Karpas-422 (cell line): Measurements from ENCODE around the gene DUOX2. TPM values are rescaled to one million over a fixed set of nuclear protein-coding genes. Genes with fewer than 3 reads are reported as not detected.

ENCODE experiments used
- DNase-seq: peaks from one replicate; pipeline ENCODE4 v3.0.0-alpha.2; 2015
- H2AFZ ChIP-seq: fragments of 200-600 bp; sonication (generic); 2 replicates; pipeline ENCODE4 v1.6.1; 2014; ENCODE audit warnings: antibody characterized with exemption, low read length, mixed read lengths
- H3K27ac ChIP-seq: fragments of 200-600 bp; sonication (generic); 2 replicates; pipeline ENCODE4 v1.5.1; 2014; ENCODE audit warnings: mild to moderate bottlenecking, low read length, moderate library complexity
- H3K27me3 ChIP-seq: fragments of 200-600 bp; sonication (generic); 2 replicates; pipeline ENCODE4 v1.6.1; 2014; ENCODE audit warnings: low read length, mixed read lengths
- H3K36me3 ChIP-seq: fragments of 200-600 bp; sonication (generic); 2 replicates; pipeline ENCODE4 v1.6.1; 2014; ENCODE audit warnings: low read length, mixed read lengths; ENCODE audit not compliant: insufficient read depth
- H3K4me1 ChIP-seq: fragments of 200-600 bp; sonication (generic); 2 replicates; pipeline ENCODE4 v1.6.1; 2014; ENCODE audit warnings: mild to moderate bottlenecking, low read length, mixed read lengths
- H3K4me2 ChIP-seq: fragments of 200-600 bp; sonication (generic); 2 replicates; pipeline ENCODE4 v1.6.1; 2014; ENCODE audit warnings: low read length, low read depth, mild to moderate bottlenecking; ENCODE audit not compliant: poor library complexity, severe bottlenecking
- H3K4me3 ChIP-seq: fragments of 200-600 bp; sonication (generic); 2 replicates; pipeline ENCODE4 v1.5.1; 2014; ENCODE audit warnings: mild to moderate bottlenecking, antibody characterized with exemption, low read length, mixed read lengths
- H3K79me2 ChIP-seq: fragments of 200-600 bp; sonication (generic); 2 replicates; pipeline ENCODE4 v1.6.1; 2014; ENCODE audit warnings: mild to moderate bottlenecking, low read length, mixed read lengths
- H3K9ac ChIP-seq: fragments of 200-600 bp; sonication (generic); 2 replicates; pipeline ENCODE4 v1.6.0; 2014; ENCODE audit warnings: low read length
- H3K9me2 ChIP-seq: fragments of 200-600 bp; sonication (generic), shearing (Covaris generic); replicated peaks from 2 replicates; pipeline ENCODE4 v1.6.0; 2014; ENCODE audit warnings: mild to moderate bottlenecking, low read length, moderate library complexity; ENCODE audit not compliant: insufficient read depth
- H3K9me3 ChIP-seq: fragments of 300-700, 200-600 bp; sonication (generic); 2 replicates; pipeline ENCODE4 v1.6.1; 2014; ENCODE audit warnings: low read length, mixed read lengths
- H4K20me1 ChIP-seq: fragments of 200-600 bp; sonication (generic); 2 replicates; pipeline ENCODE4 v1.6.1; 2014; ENCODE audit warnings: mild to moderate bottlenecking, antibody characterized with exemption, low read length, low read depth; ENCODE audit not compliant: insufficient read depth
- total RNA-seq: library from RNA; depleted of rRNA; stranded (reverse); fragments of >200 nt; shearing (Covaris generic); gene quantifications from 2 replicates; pipeline ENCODE4 v1.2.3, GENCODE V29; 2014; ENCODE audit warnings: low replicate concordance

Gene DUOX2
- total RNA-seq, 1 experiment from 2014 or later: 0.45 TPM

- no peak within 1 kb of the TSS for H3K9ac ChIP-seq
- no peak within 1 kb of the TSS for H2AFZ ChIP-seq
- no peak within 1 kb of the TSS for H3K4me2 ChIP-seq
- no peaks in the 10 kb centered on the region for H3K9me3 ChIP-seq
- no peaks in the 10 kb centered on the region for H3K4me1 ChIP-seq
- no peak for DNase-seq
- H3K27ac ChIP-seq: no peak within 1 kb of the TSS
- H3K79me2 ChIP-seq: no peaks in the 10 kb centered on the region
- no peak within 1 kb of the TSS for H3K4me3 ChIP-seq
- H3K27me3 ChIP-seq: no peaks in the 10 kb centered on the region
- H3K9me2 ChIP-seq: no peaks in the 10 kb centered on the region
- no peaks in the 10 kb centered on the region for H3K36me3 ChIP-seq
- H4K20me1 ChIP-seq: no peaks in the 10 kb centered on the region
These were observed 15.7 kb upstream of the DUOX2 start, which contains the start of the genes DUOX1 and DUOXA1 for GRCh38 chr15:45129651-45130129. Gene DUOX1 (plus strand): TSS chr15:45129994. CDS start chr15:45131967, 1,973 bp downstream. Gene DUOXA1 (minus strand): TSS chr15:45129879. CDS start chr15:45123014, 6,865 bp downstream.

DNA sequence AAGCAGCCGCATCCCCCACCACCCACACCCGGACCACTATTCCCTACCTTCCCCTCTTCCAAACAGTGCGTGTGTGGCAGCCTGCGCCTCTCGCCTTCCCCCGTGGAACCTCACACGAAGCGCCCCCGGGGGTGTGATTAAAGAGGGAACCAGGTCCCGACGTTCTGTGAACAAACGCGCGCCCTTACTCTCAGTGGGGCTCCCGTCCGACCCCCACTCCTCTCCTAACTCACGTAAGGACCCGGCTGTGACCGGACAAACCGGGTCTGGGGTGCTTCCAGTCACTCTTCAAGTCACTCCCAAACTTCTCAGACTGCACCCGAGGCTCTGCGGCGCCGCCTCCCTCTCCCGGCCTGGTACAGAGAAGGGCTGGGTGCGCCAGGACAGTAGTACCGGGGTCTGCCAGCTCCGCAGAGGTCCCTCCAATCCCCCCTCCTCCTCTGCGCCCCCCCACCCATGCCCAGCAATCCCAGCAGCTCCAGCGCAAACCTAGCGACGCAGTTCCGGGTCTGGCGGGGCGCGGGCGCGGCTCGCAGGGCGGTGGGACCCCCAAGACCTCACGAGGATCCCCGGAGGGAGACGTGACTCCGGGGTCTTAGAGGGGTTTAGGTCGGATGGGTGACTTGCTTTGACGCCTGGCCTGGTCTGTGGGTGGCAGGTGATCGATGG lies 15.1 kb upstream of the DUOX2 start:
- no peak overlapping the region for H3K4me2 ChIP-seq
- H3K9me2 ChIP-seq: no peaks in the 10 kb centered on the region
- H3K9ac ChIP-seq: no peak overlapping the region
- H3K4me3 ChIP-seq: no peak overlapping the region
- no peak for DNase-seq
- H4K20me1 ChIP-seq: no peaks in the 10 kb centered on the region
- H3K27ac ChIP-seq: no peak overlapping the region
- H3K27me3 ChIP-seq: no peaks in the 10 kb centered on the region
- H3K79me2 ChIP-seq: no peaks in the 10 kb centered on the region
- no peaks in the 10 kb centered on the region for H3K9me3 ChIP-seq
- H2AFZ ChIP-seq: no peak overlapping the region
- H3K4me1 ChIP-seq: no peaks in the 10 kb centered on the region
- no peaks in the 10 kb centered on the region for H3K36me3 ChIP-seq

DNA sequence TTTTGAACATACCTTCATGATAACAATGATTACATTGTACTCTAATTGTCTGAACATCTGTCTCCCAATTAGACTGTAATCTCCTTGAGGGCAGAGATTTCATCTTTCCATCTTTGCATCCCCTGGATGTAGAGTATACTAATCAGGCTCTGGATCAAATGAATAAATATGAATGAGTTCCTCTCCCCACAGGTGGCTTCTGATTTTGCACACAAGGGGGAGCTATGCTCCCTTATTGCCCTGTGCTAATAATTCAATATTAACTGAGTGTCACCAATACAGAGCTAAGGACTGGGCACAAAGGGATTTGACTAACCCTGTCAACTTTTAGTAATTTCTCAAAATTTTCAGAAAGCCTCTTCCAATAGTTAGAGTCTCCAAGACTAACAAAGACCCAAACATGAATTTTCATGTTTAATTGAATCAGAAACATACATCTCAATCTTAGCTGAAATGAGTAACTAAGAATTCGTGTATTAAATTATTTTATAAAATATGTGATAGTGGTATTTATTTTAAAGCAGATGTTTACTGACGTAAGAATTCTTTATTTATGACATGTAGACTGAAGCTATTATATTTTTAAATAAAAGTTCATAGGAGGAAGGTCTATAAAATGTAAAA lies 12.7 kb upstream of the DUOX2 start:
- Histone ChIP-seq H3K4me3 (no peak overlapping the region), H3K9me3 (no peaks in the 10 kb centered on the region), H4K20me1 (no peaks in the 10 kb centered on the region), H3K9me2 (no peaks in the 10 kb centered on the region), H3K27me3 (no peaks in the 10 kb centered on the region), H3K36me3 (no peaks in the 10 kb centered on the region), H3K4me1 (no peaks in the 10 kb centered on the region), H3K4me2 (no peak overlapping the region), H3K9ac (no peak overlapping the region), H2AFZ (no peak overlapping the region), H3K79me2 (no peaks in the 10 kb centered on the region), H3K27ac (no peak overlapping the region)
- peak; percentile 81 for DNase-seq

DNA sequence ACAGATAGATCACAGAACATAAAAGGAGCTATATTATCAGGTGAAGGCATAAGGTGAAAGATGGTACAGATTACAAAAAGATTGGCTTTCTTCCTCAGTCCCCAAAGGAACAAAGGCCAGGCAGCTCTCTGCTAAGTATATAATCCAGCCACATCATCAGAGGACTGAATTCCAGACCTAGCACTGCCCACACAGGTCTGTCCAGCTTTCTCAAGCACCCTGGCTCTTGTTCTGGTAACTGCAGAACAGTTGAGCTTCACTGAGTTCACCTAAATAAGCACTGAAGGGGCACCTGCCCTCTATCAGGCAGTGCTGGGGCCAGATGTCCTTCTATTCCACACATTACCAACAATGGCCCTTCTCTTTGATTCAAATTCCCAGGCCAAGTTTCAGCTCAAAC lies 9.4 kb upstream of the DUOX2 start:
- Histone ChIP-seq H4K20me1 (no peaks in the 10 kb centered on the region), H3K9me2 (no peaks in the 10 kb centered on the region), H3K4me3 (no peak overlapping the region), H3K36me3 (no peaks in the 10 kb centered on the region), H3K4me2 (no peak overlapping the region), H3K9me3 (no peaks in the 10 kb centered on the region), H3K79me2 (no peaks in the 10 kb centered on the region), H3K27me3 (no peaks in the 10 kb centered on the region), H3K9ac (no peak overlapping the region), H2AFZ (no peak overlapping the region), H3K4me1 (no peaks in the 10 kb centered on the region), H3K27ac (no peak overlapping the region)
- no peak for DNase-seq

DNA sequence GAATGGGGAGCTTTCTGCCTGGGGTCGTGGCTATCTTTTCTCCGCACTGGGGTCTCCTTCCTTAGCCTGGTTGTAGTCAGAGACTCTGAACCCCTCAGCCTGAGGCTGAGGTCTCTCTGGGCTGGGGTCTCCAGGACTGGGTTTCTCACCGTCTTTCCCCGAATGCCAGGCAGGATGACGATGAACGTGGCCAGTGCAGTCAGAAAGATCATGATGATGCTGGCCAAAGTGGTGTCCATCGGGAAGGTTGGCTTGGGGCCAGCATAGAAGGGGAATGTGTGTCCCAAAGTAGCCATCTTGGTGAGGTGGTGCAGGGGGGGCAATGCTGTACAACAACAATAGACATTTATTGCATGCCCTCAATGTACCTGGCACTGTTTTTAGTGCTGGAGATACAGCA lies 8.7 kb upstream of the DUOX2 start:
- H3K27me3 ChIP-seq: no peaks in the 10 kb centered on the region
- H3K79me2 ChIP-seq: no peaks in the 10 kb centered on the region
- H2AFZ ChIP-seq: no peak overlapping the region
- no peak overlapping the region for H3K4me3 ChIP-seq
- no peaks in the 10 kb centered on the region for H3K9me3 ChIP-seq
- no peak for DNase-seq
- H3K4me2 ChIP-seq: no peak overlapping the region
- H4K20me1 ChIP-seq: no peaks in the 10 kb centered on the region
- H3K9ac ChIP-seq: no peak overlapping the region
- no peaks in the 10 kb centered on the region for H3K9me2 ChIP-seq
- no peak overlapping the region for H3K27ac ChIP-seq
- no peaks in the 10 kb centered on the region for H3K4me1 ChIP-seq
- H3K36me3 ChIP-seq: no peaks in the 10 kb centered on the region

DNA sequence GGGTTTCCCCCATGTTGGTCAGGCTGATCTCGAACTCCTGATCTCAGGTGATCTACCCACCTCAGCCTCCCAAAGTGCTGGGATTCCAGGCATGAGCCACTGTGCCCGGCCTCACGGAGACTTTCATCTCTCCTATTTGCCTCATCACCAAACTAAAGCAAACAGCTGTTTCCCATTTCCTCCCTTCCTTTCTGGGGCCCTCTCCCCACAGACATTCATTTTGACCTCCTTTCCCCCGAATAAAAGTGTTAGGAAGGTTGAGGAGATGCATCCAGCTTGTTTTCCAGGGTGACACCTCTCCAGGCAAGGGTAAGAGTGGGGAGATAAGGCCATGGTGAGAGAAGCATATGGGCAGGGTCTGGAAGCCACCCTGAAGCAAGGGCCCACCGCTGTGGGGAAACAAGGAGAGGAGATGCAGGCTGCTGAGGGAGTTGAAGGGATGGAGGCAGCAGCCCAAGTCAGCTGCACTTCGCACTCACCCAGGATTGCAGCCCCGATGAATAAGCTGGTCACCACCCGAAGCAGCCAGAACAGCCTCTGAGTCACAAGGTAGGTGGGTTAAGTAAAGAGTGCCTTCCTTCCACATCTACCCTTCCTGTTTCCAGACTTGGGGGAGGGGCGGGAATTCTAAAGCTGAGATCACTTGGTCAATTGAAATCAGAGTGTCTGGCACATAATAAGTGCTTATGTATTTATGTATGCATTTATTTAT lies 7.9 kb upstream of the DUOX2 start:
- H3K4me1 ChIP-seq: no peaks in the 10 kb centered on the region
- H3K9me2 ChIP-seq: no peaks in the 10 kb centered on the region
- no peak overlapping the region for H3K9ac ChIP-seq
- H3K36me3 ChIP-seq: no peaks in the 10 kb centered on the region
- H2AFZ ChIP-seq: no peak overlapping the region
- DNase-seq: no peak
- H3K9me3 ChIP-seq: no peaks in the 10 kb centered on the region
- no peaks in the 10 kb centered on the region for H4K20me1 ChIP-seq
- no peak overlapping the region for H3K27ac ChIP-seq
- H3K27me3 ChIP-seq: no peaks in the 10 kb centered on the region
- H3K4me2 ChIP-seq: no peak overlapping the region
- H3K79me2 ChIP-seq: no peaks in the 10 kb centered on the region
- no peak overlapping the region for H3K4me3 ChIP-seq

DNA sequence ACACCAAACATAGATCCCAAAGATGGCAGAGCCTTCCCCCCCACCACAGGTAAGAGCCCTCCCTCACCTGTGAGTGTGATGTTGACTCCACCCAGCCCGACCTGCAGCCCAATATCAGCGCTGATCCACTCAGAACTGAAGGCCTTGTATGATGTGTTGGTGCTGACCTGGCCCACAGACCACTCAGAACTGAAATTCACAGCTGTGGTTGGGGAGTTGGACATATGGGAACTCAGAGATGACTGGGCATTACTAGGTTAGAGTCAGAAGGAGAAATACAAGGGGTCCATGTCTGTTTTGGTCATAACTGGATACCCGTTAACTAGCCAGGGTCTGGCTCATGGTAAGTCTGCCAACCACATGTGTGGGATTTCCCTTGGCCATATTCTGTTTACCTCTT lies 7.0 kb upstream of the DUOX2 start:
- no peak overlapping the region for H3K27ac ChIP-seq
- no peaks in the 10 kb centered on the region for H3K9me3 ChIP-seq
- H2AFZ ChIP-seq: no peak overlapping the region
- H3K27me3 ChIP-seq: no peaks in the 10 kb centered on the region
- DNase-seq: no peak
- no peak overlapping the region for H3K4me2 ChIP-seq
- no peaks in the 10 kb centered on the region for H3K4me1 ChIP-seq
- no peaks in the 10 kb centered on the region for H3K36me3 ChIP-seq
- no peak overlapping the region for H3K4me3 ChIP-seq
- no peaks in the 10 kb centered on the region for H3K9me2 ChIP-seq
- H3K9ac ChIP-seq: no peak overlapping the region
- H4K20me1 ChIP-seq: no peaks in the 10 kb centered on the region
- H3K79me2 ChIP-seq: no peaks in the 10 kb centered on the region
